ENCODE results near the gene SCO2. TPM values are rescaled to one million over a fixed set of nuclear protein-coding genes. Genes with fewer than 3 reads are reported as not detected.

The SCO2 gene
- total RNA-seq (1 to 10 TPM in 2 of 10 donors, under 1 TPM in 2, not detected in 6; 0.57 to 2.8 (median 0.92) TPM), polyA plus RNA-seq (1 to 10 TPM in 1 of 2 donors, not detected in 1; 2.0 TPM)
- long read RNA-seq, donor 1, partial matches to known transcripts: 0 of 6 reads
- long read RNA-seq, donor 1, other reads (novel, unspliced or antisense): 6 of 6 reads
- long read RNA-seq, donor 2, partial matches to known transcripts: 0 of 3 reads
- long read RNA-seq, donor 2, other reads (novel, unspliced or antisense): 3 of 3 reads
- long read RNA-seq, donor 3, partial matches to known transcripts: 0 of 2 reads
- long read RNA-seq, donor 3, other reads (novel, unspliced or antisense): 2 of 2 reads

- Histone ChIP-seq H3K27me3 (peaks cover 0 to 7% (median 0%) of the 10 kb centered on the region in 7 donors), H3K4me3 (peak within 1 kb of the TSS; percentile 50 to 86 (median 78)), H3K36me3 (peaks cover 0 to 61% (median 29%) of the 10 kb centered on the region in 9 donors), H3K4me1 (peaks cover 8 to 54% (median 37%) of the 10 kb centered on the region in 9 donors), H3K9me3 (no peaks in the 10 kb centered on the region), H3K27ac (peak within 1 kb of the TSS; percentile 69 to 99 (median 94))
- intact Hi-C loops (cut with DNase I): loop anchor here in 5 of 10 donors (1.0 to 10.0 kb wide), 5 partner anchors 16 to 280 kb away; partner anchors contain the start of genes NCAPH2 (in 5 of the 5), SYCE3 (in 1 of the 5) and TUBGCP6 (in 1 of the 5)
- peak; percentile 96 to 98 for DNase-seq
- TF ChIP-seq CTCF (IDR thresholded peaks at IDR 0.05): peak in 8 of 9 donors; percentile 12 to 59 (median 39)
- ATAC-seq: peak; percentile 64 to 84 (median 76)
- WGBS, 2 donors: 0% methylated on average over 83 to 84 of the region's 84 CpGs
Measured at GRCh38 chr22:50525104-50525857, at the start of gene SCO2. Gene SCO2, minus strand, starts transcription at chr22:50525598. Its CDS starts 1,187 bp downstream, at chr22:50524411.

- Histone ChIP-seq H3K36me3 (peaks cover 0 to 80% (median 11%) of the 10 kb centered on the region in 9 donors), H3K4me1 (peaks cover 5 to 54% (median 29%) of the 10 kb centered on the region in 9 donors)
Measured at GRCh38 chr22:50574383-50574755, 49.0 kb upstream of the SCO2 start.

GRCh38 chr22:50573491-50574382 lies 48.3 kb upstream of the SCO2 start:
- H3K4me1 ChIP-seq: peaks cover 3 to 48% (median 23%) of the 10 kb centered on the region in 9 donors
- no peak for ATAC-seq
- intact Hi-C loops (cut with DNase I): no loop called here
- DNase-seq: no peak
- no peaks in the 10 kb centered on the region for H3K9me3 ChIP-seq
- H3K36me3 ChIP-seq: peaks cover 0 to 80% (median 11%) of the 10 kb centered on the region in 9 donors
- 85 to 89% methylated on average over 26 of the region's 26 CpGs for whole genome bisulfite sequencing, 2 donors
- H3K27me3 ChIP-seq: no peaks in the 10 kb centered on the region
- no peak overlapping the region for H3K4me3 ChIP-seq
- TF ChIP-seq CTCF (IDR thresholded peaks at IDR 0.05): no peak
- H3K27ac ChIP-seq: no peak overlapping the region

More at GRCh38 chr22:50574383-50574755, 49.0 kb upstream of the SCO2 start:
- no peak for TF ChIP-seq CTCF (IDR thresholded peaks at IDR 0.05)
- H3K27me3 ChIP-seq: no peaks in the 10 kb centered on the region
- 83 to 92% methylated on average over 11 of the region's 11 CpGs for WGBS, 2 donors
- ATAC-seq (no peak), DNase-seq (no peak)
- intact Hi-C loops (cut with DNase I): no loop called here
- H3K9me3 ChIP-seq: no peaks in the 10 kb centered on the region
- no peak overlapping the region for H3K4me3 ChIP-seq
- H3K27ac ChIP-seq: no peak overlapping the region
